HG02973 (cell line): Measurements from ENCODE around the gene SIRPG.
"Not testable (repeated sequence)": the region's sequence is repeated elsewhere in the genome, so short reads cannot be mapped to it uniquely, and the experiment has no call there.

Source experiments
- ATAC-seq: cut with Tn5 transposase; IDR thresholded peaks from one replicate; pipeline ENCODE4 v1.9.1; 2021; ENCODE audit warnings: moderate library complexity; ENCODE audit not compliant: unreplicated experiment

The SIRPG gene

DNA sequence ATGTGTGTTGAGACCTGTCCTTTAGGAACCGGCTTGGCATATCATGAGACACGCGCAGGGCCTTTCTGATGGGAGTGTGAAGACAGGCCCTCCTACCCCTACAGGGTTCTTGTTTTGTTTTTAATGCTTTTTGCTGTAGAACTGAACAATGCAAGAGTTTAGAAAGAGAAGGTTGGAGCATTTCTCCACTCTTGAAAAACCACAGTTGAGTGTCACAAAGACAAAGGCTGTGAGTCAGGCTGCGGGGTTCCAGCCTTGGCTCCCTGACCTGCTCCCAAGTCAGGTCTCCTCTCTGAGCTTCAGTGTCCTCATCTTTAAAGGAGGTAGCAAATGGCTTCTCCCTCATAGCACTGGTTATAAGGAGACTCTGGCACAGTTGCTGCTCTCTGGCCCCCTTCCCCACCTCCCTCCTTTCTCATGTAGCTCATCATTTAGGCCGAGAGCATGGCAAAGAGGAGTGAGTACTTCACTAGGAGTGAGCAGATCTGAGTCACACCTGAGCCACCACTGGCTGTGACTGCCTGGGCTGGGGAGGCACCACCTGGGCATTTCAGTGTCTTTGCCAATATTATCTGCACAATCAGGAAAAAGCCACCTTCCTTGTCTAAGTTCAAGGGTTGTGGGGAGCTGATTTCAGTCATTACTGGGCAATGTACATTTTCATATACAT is 48.8 kb downstream of the SIRPG start:
- not testable (repeated sequence) for ATAC-seq

DNA sequence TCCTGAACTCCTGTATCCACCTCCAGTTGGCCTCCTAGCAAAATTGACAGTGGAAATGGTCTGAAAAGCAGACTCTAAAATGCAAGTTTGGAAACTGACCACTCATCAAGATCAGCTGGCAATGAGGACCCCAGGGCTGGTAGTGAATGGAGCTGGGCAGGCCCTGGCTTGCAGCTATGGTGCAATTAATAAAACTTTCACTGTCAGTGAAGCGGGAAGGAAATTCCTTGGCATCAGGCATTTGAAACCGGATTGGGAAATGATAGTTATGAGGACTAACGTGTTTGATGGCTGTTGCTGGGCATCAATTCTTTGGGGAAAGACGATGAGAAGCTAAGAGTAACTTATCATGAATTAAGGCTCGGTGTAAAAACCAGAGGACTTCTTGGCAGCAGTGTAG is 56.8 kb downstream of the SIRPG start:
- no peak for ATAC-seq

DNA sequence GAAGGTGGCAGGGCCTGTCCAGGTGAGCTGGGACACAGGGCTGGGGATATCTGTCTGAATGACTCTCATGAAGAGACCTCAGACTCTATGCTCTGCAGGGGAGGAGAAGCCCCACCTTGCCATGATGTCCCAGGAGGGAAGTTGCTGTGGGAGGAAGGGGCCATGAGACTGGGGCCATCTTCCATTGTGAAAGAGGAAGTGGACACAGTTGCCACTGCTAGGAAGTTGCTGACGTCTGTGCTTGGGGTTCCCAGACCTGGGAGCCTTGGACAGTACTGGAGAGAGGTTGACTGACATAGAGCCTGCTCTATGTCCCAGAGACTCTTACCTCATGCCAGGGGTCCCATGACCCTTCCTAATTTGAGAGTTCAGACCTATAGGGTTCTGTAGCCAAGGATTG is 62.2 kb downstream of the SIRPG start:
- no peak for ATAC-seq

DNA sequence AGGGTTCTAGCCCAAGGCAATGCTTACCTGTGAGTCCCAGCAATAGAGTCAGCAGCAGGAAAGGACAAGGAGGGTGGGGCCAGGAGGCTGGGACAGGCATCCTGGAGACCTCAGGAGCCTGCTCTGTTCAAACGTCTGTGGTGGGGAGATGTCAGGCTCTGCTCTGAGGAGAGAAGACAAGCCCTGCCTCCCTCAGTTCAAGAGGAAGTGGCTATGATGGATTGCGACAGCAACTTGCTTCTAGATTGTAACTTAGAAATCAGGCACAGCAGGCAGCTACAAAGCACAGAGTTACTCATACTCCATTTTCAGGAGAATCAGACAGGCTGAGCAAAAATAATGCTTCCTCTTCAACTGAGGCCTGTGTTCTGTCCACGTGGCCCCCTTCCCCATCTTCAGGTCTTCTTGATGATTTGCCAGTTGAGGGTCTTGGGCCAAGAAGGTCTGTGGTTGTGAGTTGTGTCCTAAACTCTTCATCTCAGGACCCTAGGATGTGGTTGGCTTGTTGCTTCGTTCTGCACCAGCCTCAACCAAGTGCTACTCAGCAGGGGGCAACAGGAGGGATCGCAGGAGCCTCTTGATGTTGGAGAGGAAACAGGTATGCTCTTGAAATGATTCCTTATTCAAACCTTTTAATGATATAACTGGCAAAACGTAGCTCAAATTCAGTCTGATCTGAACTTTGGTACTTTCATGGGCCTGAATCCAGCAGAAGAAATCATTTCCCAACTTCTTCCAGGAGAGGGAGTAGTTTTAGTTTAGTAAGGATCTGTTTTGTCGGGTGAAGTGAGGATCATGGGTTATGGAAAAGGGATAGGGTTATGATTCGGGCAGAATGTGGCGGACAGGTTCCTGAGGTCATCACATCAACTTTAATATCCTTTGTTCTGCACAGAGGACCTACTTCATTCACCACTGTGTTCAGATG is 68.8 kb downstream of the SIRPG start:
- ATAC-seq, result no peak

DNA sequence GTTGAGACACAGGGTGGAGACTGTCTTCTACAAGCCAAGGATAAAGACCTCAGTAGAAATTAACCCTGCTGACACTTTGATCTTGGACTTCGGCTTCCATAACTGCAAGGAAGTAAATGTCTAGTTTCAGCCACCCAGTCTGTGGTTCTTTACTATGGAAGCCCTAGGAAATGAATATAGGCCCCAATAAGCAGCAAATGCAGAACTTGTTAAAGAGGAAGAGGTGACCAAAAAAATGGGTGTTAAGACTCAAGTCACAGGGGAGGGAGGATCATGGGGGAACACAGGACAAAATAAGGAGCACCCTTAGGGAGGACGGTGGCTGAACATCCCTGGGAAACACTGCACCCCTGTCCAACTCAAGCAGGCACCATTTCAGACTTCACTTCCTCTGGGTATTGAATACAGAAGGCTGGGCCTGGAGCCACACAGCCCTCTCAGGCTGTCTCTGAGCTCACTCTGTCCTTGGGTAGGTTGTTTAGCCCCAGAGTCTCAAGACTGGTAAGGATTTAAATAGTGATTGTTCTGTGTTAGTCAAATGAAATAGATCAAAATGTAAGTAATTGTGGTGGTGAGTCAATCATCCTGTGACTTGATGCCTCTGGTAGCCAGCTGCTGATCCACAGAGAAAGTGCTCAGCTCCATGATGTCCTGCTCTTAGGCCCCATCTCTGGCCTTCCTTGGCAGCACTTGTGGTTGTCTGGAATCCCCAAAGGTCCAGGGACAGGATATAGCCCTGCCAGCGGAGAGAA is 69.6 kb downstream of the SIRPG start:
- ATAC-seq, result no peak

DNA sequence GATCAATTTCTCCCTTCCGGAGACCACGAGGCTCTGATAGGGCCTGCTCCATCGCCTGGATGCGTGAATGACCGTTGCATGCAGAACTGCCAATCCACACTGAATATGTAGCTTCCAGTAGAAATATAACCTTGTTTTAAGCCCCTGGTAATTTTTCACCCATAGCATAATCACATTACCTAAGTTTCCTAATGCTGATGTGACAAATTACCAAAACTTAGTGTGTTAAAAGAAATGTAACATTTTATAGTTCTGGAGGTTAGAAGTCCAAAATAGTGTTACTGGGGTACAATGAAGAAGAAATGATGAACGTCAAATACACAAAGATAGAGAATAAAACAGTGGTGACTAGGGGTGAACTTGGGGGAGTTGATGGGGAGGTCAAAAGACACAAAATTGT is 78.1 kb downstream of the SIRPG start:
- no peak for ATAC-seq
